OCI-LY3 (cell line): ENCODE measurements around the gene G6PD.

Experiments
- H2AFZ ChIP-seq: fragments of 200-600, 300-600 bp; shearing (Covaris generic); 2 replicates; pipeline ENCODE4 v1.6.0; 2014; ENCODE audit warnings: antibody characterized with exemption, low read depth, low read length
- H3K27ac ChIP-seq: fragments of 200-600, 300-600 bp; sonication (generic); 2 replicates; pipeline ENCODE4 v1.5.1; 2014; ENCODE audit warnings: mild to moderate bottlenecking, low read length, moderate library complexity, mixed read lengths
- H3K27me3 ChIP-seq: fragments of 200-600, 300-600 bp; sonication (generic); 2 replicates; pipeline ENCODE4 v1.6.1; 2014; ENCODE audit warnings: low read depth, low read length, mixed read lengths
- H3K36me3 ChIP-seq: fragments of 200-600, 300-600 bp; sonication (generic); replicated peaks from 2 replicates; pipeline ENCODE3; 2014; ENCODE audit warnings: low read depth, low read length, mixed read lengths
- H3K4me1 ChIP-seq: fragments of 300-600, 200-600 bp; sonication (generic); 2 replicates; pipeline ENCODE4 v1.6.1; 2014; ENCODE audit warnings: low read length, mixed read lengths
- H3K4me2 ChIP-seq: fragments of 200-600, 300-600 bp; sonication (generic); 2 replicates; pipeline ENCODE4 v1.6.1; 2014; ENCODE audit warnings: low read length, mixed read lengths
- H3K4me3 ChIP-seq: fragments of 300-600, 200-600 bp; sonication (generic); 2 replicates; pipeline ENCODE4 v1.5.1; 2014; ENCODE audit warnings: antibody characterized with exemption, mild to moderate bottlenecking, low read length, moderate library complexity
- H3K79me2 ChIP-seq: fragments of 300-600, 200-600 bp; shearing (Covaris generic); 2 replicates; pipeline ENCODE4 v1.6.1; 2014; ENCODE audit warnings: mild to moderate bottlenecking, low read length, mixed read lengths
- H3K9ac ChIP-seq: fragments of 300-600, 200-600 bp; shearing (Covaris generic); 2 replicates; pipeline ENCODE4 v1.6.0; 2014; ENCODE audit warnings: mild to moderate bottlenecking, low read length, moderate library complexity
- H3K9me3 ChIP-seq: fragments of 200-600, 300-600 bp; shearing (Covaris generic); 2 replicates; pipeline ENCODE4 v1.6.1; 2014; ENCODE audit warnings: low read length, mixed read lengths; ENCODE audit not compliant: insufficient read depth
- H4K20me1 ChIP-seq: fragments of 200-600, 300-600 bp; sonication (generic); 2 replicates; pipeline ENCODE4 v1.6.1; 2016; ENCODE audit warnings: low read length, mixed read lengths; ENCODE audit not compliant: insufficient read depth
- EZH2phosphoT487 ChIP-seq: fragments of 200-600 bp; shearing (Covaris generic); IDR thresholded peaks from 2 replicates; pipeline ENCODE4 v1.6.1; 2018; ENCODE audit warnings: antibody characterized with exemption, mixed run types, low read depth
- TF ChIP-seq, protein P1 (sequence below): fragments of 200-600, 300-600 bp; sonication (generic); IDR thresholded peaks from 2 replicates; pipeline ENCODE4 v1.5.1; 2014; ENCODE audit warnings: antibody characterized with exemption, low read length, low read depth

The G6PD gene

DNA sequence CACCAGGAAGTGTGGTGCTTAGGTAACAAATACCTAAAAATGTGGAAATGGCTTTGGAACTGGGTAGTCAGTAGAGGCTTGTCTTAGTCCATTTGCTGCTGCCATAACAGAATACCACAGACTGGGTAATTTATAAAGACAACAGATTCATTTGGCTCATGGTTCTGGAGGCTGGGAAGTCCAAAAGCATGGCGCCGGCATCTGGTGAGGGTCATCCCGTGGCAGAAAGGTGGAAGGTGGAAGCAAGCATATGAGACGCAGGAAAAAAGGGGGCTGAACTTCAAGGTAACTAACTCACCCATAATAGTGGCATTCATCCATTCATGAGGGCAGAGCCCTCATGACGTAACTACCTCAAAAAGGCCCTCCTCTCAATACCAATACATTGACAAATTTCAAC is 37.2 kb downstream of the G6PD start:
- H3K36me3 ChIP-seq = peaks cover 7% of the 10 kb centered on the region
- H2AFZ ChIP-seq = no peak overlapping the region
- TF ChIP-seq EZH2phosphoT487 = no peak
- TF ChIP-seq, protein P1, sequence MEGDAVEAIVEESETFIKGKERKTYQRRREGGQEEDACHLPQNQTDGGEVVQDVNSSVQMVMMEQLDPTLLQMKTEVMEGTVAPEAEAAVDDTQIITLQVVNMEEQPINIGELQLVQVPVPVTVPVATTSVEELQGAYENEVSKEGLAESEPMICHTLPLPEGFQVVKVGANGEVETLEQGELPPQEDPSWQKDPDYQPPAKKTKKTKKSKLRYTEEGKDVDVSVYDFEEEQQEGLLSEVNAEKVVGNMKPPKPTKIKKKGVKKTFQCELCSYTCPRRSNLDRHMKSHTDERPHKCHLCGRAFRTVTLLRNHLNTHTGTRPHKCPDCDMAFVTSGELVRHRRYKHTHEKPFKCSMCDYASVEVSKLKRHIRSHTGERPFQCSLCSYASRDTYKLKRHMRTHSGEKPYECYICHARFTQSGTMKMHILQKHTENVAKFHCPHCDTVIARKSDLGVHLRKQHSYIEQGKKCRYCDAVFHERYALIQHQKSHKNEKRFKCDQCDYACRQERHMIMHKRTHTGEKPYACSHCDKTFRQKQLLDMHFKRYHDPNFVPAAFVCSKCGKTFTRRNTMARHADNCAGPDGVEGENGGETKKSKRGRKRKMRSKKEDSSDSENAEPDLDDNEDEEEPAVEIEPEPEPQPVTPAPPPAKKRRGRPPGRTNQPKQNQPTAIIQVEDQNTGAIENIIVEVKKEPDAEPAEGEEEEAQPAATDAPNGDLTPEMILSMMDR = no peak

DNA sequence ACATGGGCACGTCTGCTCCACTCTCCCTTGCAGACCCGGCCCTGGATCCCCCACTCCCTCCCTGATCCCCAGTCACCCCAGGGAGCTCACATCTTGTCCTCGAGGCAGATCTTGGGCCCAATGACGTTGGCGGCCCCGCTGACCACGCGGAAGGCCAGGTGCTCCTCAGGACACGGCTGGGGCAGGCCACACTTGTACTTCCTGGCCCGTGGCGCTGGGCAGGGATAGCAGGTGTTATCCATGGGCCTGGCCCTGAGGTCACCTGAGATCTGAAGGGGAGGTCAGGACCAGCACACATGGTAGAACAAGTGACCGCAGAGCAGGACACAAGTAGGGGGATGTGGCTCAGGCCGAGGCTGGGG is 38.3 kb downstream of the G6PD start:
- H4K20me1 ChIP-seq = no peaks in the 10 kb centered on the region
- peaks cover 7% of the 10 kb centered on the region for H3K36me3 ChIP-seq
- no peak overlapping the region for H3K27ac ChIP-seq
- no peaks in the 10 kb centered on the region for H3K27me3 ChIP-seq
- no peaks in the 10 kb centered on the region for H3K4me1 ChIP-seq
- no peak overlapping the region for H3K9ac ChIP-seq
- no peak overlapping the region for H3K4me2 ChIP-seq
- H3K9me3 ChIP-seq = no peaks in the 10 kb centered on the region
- H2AFZ ChIP-seq = no peak overlapping the region
- no peak overlapping the region for H3K4me3 ChIP-seq
- no peaks in the 10 kb centered on the region for H3K79me2 ChIP-seq
- TF ChIP-seq, protein P1 = no peak

More for the DNA sequence above, 37.2 kb downstream of the G6PD start:
- Histone ChIP-seq H3K79me2 (no peaks in the 10 kb centered on the region), H3K9me3 (no peaks in the 10 kb centered on the region), H3K4me1 (no peaks in the 10 kb centered on the region), H3K4me3 (no peak overlapping the region), H3K9ac (no peak overlapping the region), H3K4me2 (no peak overlapping the region), H4K20me1 (no peaks in the 10 kb centered on the region), H3K27me3 (no peaks in the 10 kb centered on the region), H3K27ac (no peak overlapping the region)

DNA sequence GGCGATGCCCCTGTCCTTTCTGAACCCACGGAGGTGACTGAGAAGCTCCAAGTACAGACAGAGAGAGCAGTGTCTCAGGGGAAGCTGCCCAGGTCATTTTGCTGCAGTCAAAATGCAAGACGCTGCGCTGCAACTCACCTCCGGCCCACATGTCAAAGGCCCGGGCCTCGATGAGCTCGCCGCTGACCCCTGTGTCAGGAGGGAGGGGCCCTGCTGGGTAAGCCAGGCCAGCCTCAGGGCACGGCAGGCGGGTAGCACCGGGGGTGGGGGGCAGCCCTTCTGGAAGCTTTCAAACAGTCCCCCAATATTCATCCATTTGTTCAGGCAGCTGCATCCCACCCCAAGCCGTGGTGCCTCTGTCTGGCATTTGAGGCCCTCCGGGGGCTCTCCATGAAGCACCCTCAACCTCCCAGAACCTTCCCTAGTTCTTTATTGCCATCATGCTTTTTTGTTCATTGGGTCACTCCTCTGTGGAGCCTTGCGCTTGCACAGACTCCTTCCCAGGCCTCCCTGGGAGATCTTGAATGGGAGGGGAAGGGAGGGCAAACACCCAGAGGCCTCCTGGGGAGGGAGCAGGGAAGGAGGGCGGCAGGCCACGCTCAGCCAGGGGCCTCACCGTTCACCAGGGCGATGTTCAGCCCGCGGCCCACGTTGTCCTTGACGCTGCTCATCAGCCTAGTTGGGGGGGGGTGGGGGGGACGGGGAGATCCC is 38.8 kb downstream of the G6PD start:
- H3K4me2 ChIP-seq = no peak overlapping the region
- no peaks in the 10 kb centered on the region for H3K4me1 ChIP-seq
- TF ChIP-seq, protein P1 = no peak
- TF ChIP-seq EZH2phosphoT487 = no peak
- H3K36me3 ChIP-seq = peaks cover 7% of the 10 kb centered on the region
- H3K4me3 ChIP-seq = no peak overlapping the region
- no peaks in the 10 kb centered on the region for H3K27me3 ChIP-seq
- no peak overlapping the region for H2AFZ ChIP-seq
- no peaks in the 10 kb centered on the region for H4K20me1 ChIP-seq
- H3K27ac ChIP-seq = no peak overlapping the region
- no peaks in the 10 kb centered on the region for H3K9me3 ChIP-seq
- no peaks in the 10 kb centered on the region for H3K79me2 ChIP-seq
- no peak overlapping the region for H3K9ac ChIP-seq

DNA sequence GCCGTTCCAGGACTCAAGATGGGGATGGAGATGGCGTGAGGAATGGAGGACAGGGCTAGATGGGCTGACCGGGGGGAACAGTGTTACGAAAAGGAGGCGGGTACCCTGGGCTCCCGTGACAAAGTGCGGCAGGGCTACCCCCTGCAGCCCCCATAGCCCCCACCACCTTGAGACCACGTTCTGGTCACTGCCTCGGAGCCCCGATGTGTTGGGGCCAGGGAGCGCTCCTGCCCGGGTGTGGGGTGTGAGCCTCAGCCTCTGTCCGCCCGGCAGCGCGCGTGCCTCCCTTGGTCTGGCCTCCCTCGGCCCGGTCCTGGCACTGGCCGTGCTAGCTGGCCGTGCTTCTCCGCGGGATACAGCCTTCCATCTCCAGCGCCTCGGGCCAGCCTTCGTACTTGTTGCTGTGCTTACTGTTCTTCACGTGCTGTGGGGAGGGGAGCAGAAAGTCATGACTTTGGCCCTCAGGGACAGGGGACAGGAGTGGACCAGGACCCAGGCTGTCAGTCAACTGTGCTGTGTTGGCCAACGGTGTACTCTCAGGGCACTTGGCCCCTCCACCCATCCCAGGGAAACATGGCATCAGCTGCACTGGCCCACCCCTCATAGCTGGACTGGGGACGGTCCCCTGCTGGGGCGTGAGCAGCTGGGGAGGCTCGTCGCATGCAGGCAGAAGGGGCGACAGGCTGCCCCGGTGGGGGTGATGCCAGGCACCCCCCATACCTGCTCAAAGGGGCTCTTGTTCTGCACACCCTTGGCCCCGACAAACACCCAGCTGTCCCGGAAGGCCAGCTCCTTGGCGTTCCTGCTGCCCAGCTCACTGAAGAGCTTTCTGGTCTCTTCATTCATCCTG is 39.9 kb downstream of the G6PD start:
- no peaks in the 10 kb centered on the region for H3K4me1 ChIP-seq
- peaks cover 7% of the 10 kb centered on the region for H3K36me3 ChIP-seq
- H2AFZ ChIP-seq = no peak overlapping the region
- no peak overlapping the region for H3K27ac ChIP-seq
- no peak for TF ChIP-seq EZH2phosphoT487
- TF ChIP-seq, protein P1 = no peak
- no peak overlapping the region for H3K4me2 ChIP-seq
- H3K9me3 ChIP-seq = no peaks in the 10 kb centered on the region
- no peaks in the 10 kb centered on the region for H4K20me1 ChIP-seq
- H3K27me3 ChIP-seq = no peaks in the 10 kb centered on the region
- H3K79me2 ChIP-seq = no peaks in the 10 kb centered on the region
- no peak overlapping the region for H3K4me3 ChIP-seq
- H3K9ac ChIP-seq = no peak overlapping the region
